H9 (cell line): Measurements from ENCODE around the gene OSTN. TPM values are rescaled to one million over a fixed set of nuclear protein-coding genes. Genes with fewer than 3 reads are reported as not detected.

Source experiments
- DNase-seq: peaks from one replicate; pipeline ENCODE4 v3.0.0-alpha.2; 2017
- H2AFZ ChIP-seq: one replicate; pipeline ENCODE4 v1.6.1; 2013; ENCODE audit warnings: mild to moderate bottlenecking, low read length, control low read depth, moderate library complexity
- H2AK5ac ChIP-seq: 2 replicates; pipeline ENCODE4 v1.6.1; 2013; ENCODE audit warnings: low read length, control low read depth, mixed read lengths; ENCODE audit not compliant: insufficient read length
- H2BK120ac ChIP-seq: one replicate; pipeline ENCODE4 v1.6.1; 2013; ENCODE audit warnings: low read depth, mild to moderate bottlenecking, low read length, control low read depth, inconsistent platforms; ENCODE audit not compliant: poor library complexity, severe bottlenecking
- H2BK12ac ChIP-seq: 2 replicates; pipeline ENCODE4 v1.6.1; 2013; ENCODE audit warnings: low read length, control low read depth, mixed read lengths, low read depth; ENCODE audit not compliant: insufficient read length
- H2BK15ac ChIP-seq: 2 replicates; pipeline ENCODE4 v1.6.1; 2013; ENCODE audit warnings: low read depth, low read length, control low read depth
- H2BK20ac ChIP-seq: one replicate; pipeline ENCODE4 v1.6.1; 2013; ENCODE audit warnings: low read depth, mild to moderate bottlenecking, low read length, control low read depth, inconsistent platforms; ENCODE audit not compliant: poor library complexity, severe bottlenecking
- H2BK5ac ChIP-seq: 2 replicates; pipeline ENCODE4 v1.6.1; 2013; ENCODE audit warnings: low read length, control low read depth, mixed read lengths; ENCODE audit not compliant: insufficient read length
- H3K14ac ChIP-seq: 2 replicates; pipeline ENCODE4 v1.6.1; 2013; ENCODE audit warnings: low read length, control low read depth; ENCODE audit not compliant: insufficient read depth
- H3K18ac ChIP-seq: 2 replicates; pipeline ENCODE4 v1.6.1; 2013; ENCODE audit warnings: low read depth, mild to moderate bottlenecking, mixed read lengths, low read length, control low read depth; ENCODE audit not compliant: insufficient read length
- H3K23ac ChIP-seq: 2 replicates; pipeline ENCODE4 v1.6.1; 2013; ENCODE audit warnings: low read length, control low read depth, mixed read lengths, low read depth; ENCODE audit not compliant: insufficient read length
- H3K23me2 ChIP-seq: 2 replicates; pipeline ENCODE4 v1.6.1; 2013; ENCODE audit warnings: low read depth, mild to moderate bottlenecking, mixed read lengths, low read length, control low read depth; ENCODE audit not compliant: insufficient read length, poor library complexity, severe bottlenecking
- H3K27ac ChIP-seq: 2 replicates; pipeline ENCODE4 v1.5.1; 2013; ENCODE audit warnings: low read length, control low read depth, mixed read lengths, low read depth; ENCODE audit not compliant: insufficient read length
- H3K27me3 ChIP-seq: 2 replicates; pipeline ENCODE4 v1.6.1; 2013; ENCODE audit warnings: low read length, control low read depth, inconsistent platforms; ENCODE audit not compliant: insufficient read depth
- H3K4ac ChIP-seq: 2 replicates; pipeline ENCODE4 v1.6.1; 2013; ENCODE audit warnings: low read depth, mild to moderate bottlenecking, control low read depth, inconsistent platforms, low read length, moderate library complexity
- H3K4me1 ChIP-seq: 2 replicates; pipeline ENCODE4 v1.6.1; 2013; ENCODE audit warnings: low read length, control low read depth, inconsistent platforms; ENCODE audit not compliant: insufficient read depth
- H3K4me2 ChIP-seq: 2 replicates; pipeline ENCODE4 v1.6.1; 2013; ENCODE audit warnings: low read length, control low read depth, mixed read lengths; ENCODE audit not compliant: insufficient read length, insufficient read depth
- H3K56ac ChIP-seq: 2 replicates; pipeline ENCODE4 v1.6.1; 2013; ENCODE audit warnings: low read depth, mild to moderate bottlenecking, mixed read lengths, low read length, control low read depth; ENCODE audit not compliant: insufficient read length
- H3K79me1 ChIP-seq: 2 replicates; pipeline ENCODE4 v1.6.1; 2013; ENCODE audit warnings: low read depth, mild to moderate bottlenecking, moderate library complexity, low read length, control low read depth, inconsistent platforms; ENCODE audit not compliant: insufficient read depth, poor library complexity, severe bottlenecking
- H3K79me2 ChIP-seq: 2 replicates; pipeline ENCODE4 v1.6.1; 2013; ENCODE audit warnings: low read length, control low read depth, inconsistent platforms; ENCODE audit not compliant: insufficient read depth
- H3K9ac ChIP-seq: 2 replicates; pipeline ENCODE4 v1.6.1; 2013; ENCODE audit warnings: low read length, control low read depth, mixed read lengths; ENCODE audit not compliant: insufficient read length; ENCODE audit errors: extremely low read depth
- H3K9me3 ChIP-seq: one replicate; pipeline ENCODE4 v1.6.1; 2013; ENCODE audit warnings: low read depth, low read length, inconsistent platforms; ENCODE audit not compliant: control insufficient read depth
- H3T11ph ChIP-seq: one replicate; pipeline ENCODE4 v1.6.1; 2013; ENCODE audit warnings: mild to moderate bottlenecking, low read length, control low read depth, inconsistent platforms
- H4K20me1 ChIP-seq: one replicate; pipeline ENCODE4 v1.6.1; 2013; ENCODE audit not compliant: control insufficient read depth, insufficient read length, insufficient read depth
- H4K5ac ChIP-seq: 2 replicates; pipeline ENCODE4 v1.6.1; 2013; ENCODE audit warnings: low read depth, mild to moderate bottlenecking, mixed read lengths, low read length, control low read depth; ENCODE audit not compliant: insufficient read length
- H4K8ac ChIP-seq: replicated peaks from 2 replicates; pipeline ENCODE4 v1.6.1; 2013; ENCODE audit warnings: low read length, control low read depth, mixed read lengths, low read depth; ENCODE audit not compliant: insufficient read length
- H4K91ac ChIP-seq: 2 replicates; pipeline ENCODE4 v1.6.1; 2013; ENCODE audit warnings: low read depth, mild to moderate bottlenecking, moderate library complexity, mixed read lengths, low read length, control low read depth; ENCODE audit not compliant: insufficient read length
- H3K27ac Mint-ChIP-seq, 3 experiments: 2 replicates in 2 of 3; 3 replicates in 1 of 3; pipeline ENCODE4 v1.8.0; 2020 to 2021; ENCODE audit warnings: mixed read lengths in 3 of 3, mild to moderate bottlenecking in 1 of 3, moderate library complexity in 1 of 3
- H3K27me3 Mint-ChIP-seq: 2 replicates; pipeline ENCODE4 v1.8.0; 2021; ENCODE audit warnings: low read depth, mild to moderate bottlenecking, moderate library complexity, mixed read lengths
- H3K36me3 Mint-ChIP-seq, 3 experiments: 2 replicates in 2 of 3; 3 replicates in 1 of 3; pipeline ENCODE4 v1.8.0; 2020 to 2021; ENCODE audit warnings: low read depth in 3 of 3, mixed read lengths in 3 of 3; ENCODE audit not compliant: insufficient read depth in 1 of 3
- H3K4me1 Mint-ChIP-seq, 2 experiments: 2 replicates each; pipeline ENCODE4 v1.8.0; 2020; ENCODE audit warnings: mixed read lengths in 2 of 2
- H3K4me3 Mint-ChIP-seq, 2 experiments: 2 replicates in 1 of 2; 3 replicates in 1 of 2; pipeline ENCODE4 v1.8.0; 2020 to 2021; ENCODE audit warnings: mild to moderate bottlenecking in 2 of 2, mixed read lengths in 2 of 2, moderate library complexity in 1 of 2
- H3K9me3 Mint-ChIP-seq, 2 experiments: 2 replicates in 1 of 2; 3 replicates in 1 of 2; pipeline ENCODE4 v1.8.0; 2020; ENCODE audit warnings: mild to moderate bottlenecking in 2 of 2, mixed read lengths in 2 of 2, moderate library complexity in 1 of 2
- CTCF ChIP-seq: fragments of 200-600 bp; sonication (generic); conservative IDR thresholded peaks from 3 replicates; pipeline ENCODE4 v1.8.0; 2021; ENCODE audit warnings: antibody characterized with exemption, mild to moderate bottlenecking
- WGBS: extraction: QIAGEN DNeasy Blood & Tissue Kit; methylation state at CpG from one replicate; pipeline ENCODE4 v1.1.7; 2013; ENCODE audit warnings: missing lambda C conversion rate, low lambda C conversion rate, mixed read lengths; ENCODE audit not compliant: insufficient read length; ENCODE audit errors: extremely low coverage; 5-methylcytosine and 5-hydroxymethylcytosine counted together
- total RNA-seq: library from RNA; stranded (reverse); gene quantifications from 2 replicates; pipeline ENCODE4 v1.2.1, GENCODE V29; 2021

Gene OSTN
- total RNA-seq, 1 experiment from 2014 or later: 0.07 TPM

- Histone ChIP-seq H4K5ac (no peak overlapping the region), H2BK12ac (no peak overlapping the region), H3K79me1 (no peaks in the 10 kb centered on the region), H3K27me3 (no peaks in the 10 kb centered on the region), H3K23ac (no peak overlapping the region), H3K18ac (no peak overlapping the region), H2AK5ac (no peak overlapping the region), H2BK15ac (no peak overlapping the region), H4K8ac (no peak overlapping the region), H3K14ac (no peak overlapping the region), H3K23me2 (no peaks in the 10 kb centered on the region), H3T11ph (no peak overlapping the region), H4K91ac (no peak overlapping the region), H3K27ac (peak overlapping the region; percentile 9), H3K79me2 (no peaks in the 10 kb centered on the region), H2BK20ac (no peak overlapping the region), H2BK5ac (no peak overlapping the region), H3K4ac (no peak overlapping the region), H3K56ac (no peak overlapping the region), H2AFZ (no peak overlapping the region), H3K9ac (no peak overlapping the region), H4K20me1 (no peaks in the 10 kb centered on the region), H3K9me3 (no peaks in the 10 kb centered on the region), H3K4me2 (no peak overlapping the region), H2BK120ac (no peak overlapping the region), H3K4me1 (no peaks in the 10 kb centered on the region; the same call in 1 of the 2 replicates)
- Mint-ChIP-seq H3K9me3 (no peaks in the 10 kb centered on the region), H3K27ac (peak overlapping the region; percentile 56 to 85 (median 61); a peak in 5 of 7 replicates), H3K36me3 (no peaks in the 10 kb centered on the region), H3K4me1 (peaks cover 50 to 54% of the 10 kb centered on the region in 2 experiments), H3K27me3 (no peaks in the 10 kb centered on the region), H3K4me3 (no peak overlapping the region)
- WGBS: no CpG with 5 or more reads among the region's 4 CpGs
- no peak for DNase-seq
- no peak for TF ChIP-seq CTCF
Observed at GRCh38 chr3:191238321-191238817, 39.3 kb downstream of the OSTN start.
